ENCODE data around the gene NDUFA13. TPM values are rescaled to one million over a fixed set of nuclear protein-coding genes. Genes with fewer than 3 reads are reported as not detected.
A peak's percentile ranks its signal among the peaks of the same experiment; 100 is the strongest.

The NDUFA13 gene
- total RNA-seq, 2 experiments from 2014 or later, result 371 to 388 TPM

DNA sequence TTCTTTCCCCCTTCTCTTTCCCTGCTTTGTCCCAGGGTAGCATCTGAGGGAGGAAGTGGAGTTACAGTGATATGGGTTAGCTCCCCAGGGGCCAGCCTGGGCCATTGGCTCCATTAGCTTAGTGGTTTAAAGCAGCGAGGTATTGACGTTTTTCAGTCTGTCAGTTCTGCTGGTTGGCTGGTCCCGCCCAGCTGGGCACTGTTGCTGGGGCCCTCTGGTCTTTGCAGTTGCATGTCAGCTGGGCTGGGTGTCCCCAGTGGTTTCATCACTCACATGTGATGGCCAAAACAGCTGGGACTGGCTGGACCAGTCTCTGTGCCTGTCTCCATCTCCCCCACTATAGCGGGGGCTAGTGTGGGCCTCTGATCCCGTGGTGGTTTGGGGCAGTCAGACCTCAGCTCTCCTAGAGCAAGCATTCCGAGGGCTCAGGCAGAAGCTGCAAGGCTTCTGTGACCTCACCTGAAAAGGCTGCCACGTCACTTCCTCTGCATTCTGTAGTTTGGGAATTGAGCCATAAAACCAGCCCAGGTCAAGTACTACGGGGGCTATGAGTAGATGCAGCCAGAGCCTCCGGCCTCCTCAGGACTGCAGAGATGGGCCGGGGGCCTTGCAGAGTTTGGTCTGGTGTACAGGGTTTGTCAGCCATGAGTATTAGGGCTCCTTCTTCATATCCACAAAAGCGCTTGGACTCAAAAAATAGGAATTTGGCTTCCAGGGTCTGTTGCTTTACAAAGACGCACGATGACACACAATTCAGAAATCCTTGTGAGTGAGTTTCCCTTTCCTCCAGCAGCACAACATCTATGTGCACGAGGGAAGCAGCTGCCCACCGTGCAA, 30.6 kb upstream of the NDUFA13 start:
- Mint-ChIP-seq H3K36me3 (ENCODE audit: low read depth) (peaks cover 9% of the 10 kb centered on the region), H3K4me1 (peaks cover 46% of the 10 kb centered on the region), H3K9me3 (no peaks in the 10 kb centered on the region), H3K27me3 (no peaks in the 10 kb centered on the region), H3K27ac (peak overlapping the region; percentile 21), H3K4me3 (no peak overlapping the region)
- POLR2A ChIA-PET, result interaction anchor here (1.1 to 1.6 kb wide), 2 partner anchors 10 to 25 kb away, joined by 3 to 4 read pairs; no protein-coding TSS in a partner anchor
- CTCF ChIA-PET, result no interaction called here
- no peak for DNase-seq

DNA sequence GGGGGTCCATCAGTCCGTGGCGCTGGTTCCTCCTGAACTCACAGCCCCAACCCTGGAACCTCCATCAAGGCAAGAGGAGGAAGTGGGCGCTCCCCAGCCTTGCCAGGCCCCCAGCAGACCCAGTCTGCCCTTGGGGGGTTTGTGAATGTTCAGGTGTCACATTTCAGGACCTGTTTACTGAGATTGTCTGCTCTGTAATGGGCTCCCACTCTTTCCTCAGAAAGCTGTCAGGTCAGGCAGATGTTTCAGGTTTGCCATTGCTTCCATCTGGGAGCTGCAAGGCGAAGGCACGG, 30.1 kb upstream of the NDUFA13 start:
- ChIA-PET POLR2A (interaction anchor here (1.1 to 1.6 kb wide), 2 partner anchors 10 to 26 kb away, joined by 3 to 4 read pairs; no protein-coding TSS in a partner anchor), CTCF (no interaction called here)
- H3K27me3 Mint-ChIP-seq, result no peaks in the 10 kb centered on the region
- no peaks in the 10 kb centered on the region for H3K9me3 Mint-ChIP-seq
- peaks cover 11% of the 10 kb centered on the region for H3K36me3 Mint-ChIP-seq (ENCODE audit: low read depth)
- H3K27ac Mint-ChIP-seq, result no peak overlapping the region
- no peak for DNase-seq
- peaks cover 44% of the 10 kb centered on the region for H3K4me1 Mint-ChIP-seq
- no peak overlapping the region for H3K4me3 Mint-ChIP-seq

DNA sequence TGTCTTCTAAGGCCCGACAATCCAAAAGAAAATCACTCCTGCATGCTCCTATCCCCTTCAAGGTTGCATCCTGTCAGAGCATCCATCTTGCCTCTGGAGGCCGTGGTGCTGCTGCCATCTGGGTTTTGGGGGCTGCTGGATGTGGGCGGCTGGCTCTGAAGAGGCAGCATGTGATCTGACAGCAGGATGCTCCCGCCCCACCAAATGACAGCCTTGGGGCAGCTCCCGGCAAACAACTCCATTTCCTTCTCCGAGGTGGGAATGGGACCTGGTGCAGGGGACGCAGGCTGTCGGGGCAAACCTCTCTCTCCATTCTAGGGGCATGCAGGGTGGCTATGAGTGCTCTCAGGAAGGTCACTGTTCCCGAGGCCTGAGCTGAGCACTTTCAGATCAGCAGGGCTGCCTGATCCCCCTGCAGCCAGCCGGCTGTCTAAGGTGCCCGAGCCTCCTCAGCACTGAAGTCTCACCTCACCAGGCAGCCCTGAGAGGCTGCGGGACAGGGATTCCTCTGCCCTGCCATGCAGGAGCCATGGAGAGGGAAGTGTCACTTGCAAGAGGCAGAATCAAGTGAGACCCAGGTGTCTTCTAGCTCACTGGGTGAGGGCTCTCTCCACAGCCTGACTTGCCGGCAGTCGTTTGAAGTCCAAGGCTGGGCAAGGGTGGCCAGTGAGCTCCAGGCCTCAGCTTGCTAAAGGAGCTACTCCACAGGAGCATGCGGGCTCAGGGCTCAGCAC, 29.5 kb upstream of the NDUFA13 start:
- peaks cover 14% of the 10 kb centered on the region for H3K36me3 Mint-ChIP-seq (ENCODE audit: low read depth)
- peaks cover 41% of the 10 kb centered on the region for H3K4me1 Mint-ChIP-seq
- DNase-seq, result no peak
- H3K4me3 Mint-ChIP-seq, result no peak overlapping the region
- H3K27ac Mint-ChIP-seq, result peak overlapping the region; percentile 98
- ChIA-PET POLR2A (interaction anchor here (1.0 to 1.6 kb wide), 3 partner anchors 11 to 29 kb away, joined by 3 to 4 read pairs (median 3); partner anchors contain the start of gene TSSK6), CTCF (interaction anchor here (1.7 kb wide), 1 partner anchor 80 kb away, joined by 4 read pairs; no protein-coding TSS in a partner anchor)
- H3K9me3 Mint-ChIP-seq, result no peaks in the 10 kb centered on the region
- H3K27me3 Mint-ChIP-seq, result no peaks in the 10 kb centered on the region

DNA sequence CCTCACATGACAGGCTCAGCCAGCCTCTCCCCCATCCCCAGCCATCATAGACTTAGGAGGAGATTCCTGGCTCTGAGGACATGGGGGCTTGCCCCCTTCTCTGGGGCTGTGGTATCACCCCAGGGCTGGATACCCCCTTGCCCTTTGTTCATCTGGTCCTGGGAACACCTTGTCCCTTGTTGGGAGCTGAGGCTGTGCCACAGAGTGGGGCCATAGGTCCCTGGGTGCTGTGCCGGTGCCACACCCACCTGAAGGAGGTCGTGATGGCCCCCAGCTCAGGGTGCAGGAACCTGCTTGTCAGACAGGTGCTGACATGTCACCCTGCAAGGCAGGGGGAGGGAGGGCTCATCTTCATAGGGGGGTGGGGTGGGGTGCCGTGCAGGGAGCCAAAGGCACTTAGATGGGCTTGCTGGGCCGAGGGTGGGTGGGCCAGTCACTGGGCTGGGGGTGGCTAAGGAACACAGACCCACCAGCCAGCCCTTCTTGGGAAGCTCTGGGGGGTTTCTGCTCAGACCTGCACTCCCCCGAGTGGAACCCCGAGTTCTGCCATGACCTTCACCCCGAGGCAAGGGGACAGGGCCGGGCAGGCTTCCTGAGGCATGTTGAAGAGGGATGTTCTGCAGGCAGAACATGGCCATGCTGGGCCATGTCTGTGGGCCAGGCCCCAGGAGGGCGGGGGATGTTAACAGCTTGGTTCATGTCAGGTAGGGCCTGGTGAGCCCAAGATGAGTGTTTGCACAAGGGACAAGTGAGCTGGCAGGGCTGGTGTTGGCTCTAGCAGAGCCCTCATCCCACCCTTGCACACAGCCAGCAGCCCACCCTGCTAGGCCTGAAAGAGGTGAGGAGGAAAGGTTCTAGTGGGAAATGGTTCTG, 28.7 kb upstream of the NDUFA13 start:
- DNase-seq, result no peak
- no peak overlapping the region for H3K4me3 Mint-ChIP-seq
- POLR2A ChIA-PET, result interaction anchor here (0.8 to 4.5 kb wide), 5 partner anchors 28 to 123 kb away, joined by 3 to 79 read pairs (median 4); partner anchors contain the start of gene TSSK6
- no peaks in the 10 kb centered on the region for H3K9me3 Mint-ChIP-seq
- H3K36me3 Mint-ChIP-seq (ENCODE audit: low read depth), result peaks cover 14% of the 10 kb centered on the region
- H3K27ac Mint-ChIP-seq, result peak overlapping the region; percentile 98
- H3K27me3 Mint-ChIP-seq, result no peaks in the 10 kb centered on the region
- CTCF ChIA-PET, result interaction anchor here (0.9 to 1.7 kb wide), 2 partner anchors 9 to 80 kb away, joined by 4 read pairs; no protein-coding TSS in a partner anchor
- peaks cover 41% of the 10 kb centered on the region for H3K4me1 Mint-ChIP-seq

DNA sequence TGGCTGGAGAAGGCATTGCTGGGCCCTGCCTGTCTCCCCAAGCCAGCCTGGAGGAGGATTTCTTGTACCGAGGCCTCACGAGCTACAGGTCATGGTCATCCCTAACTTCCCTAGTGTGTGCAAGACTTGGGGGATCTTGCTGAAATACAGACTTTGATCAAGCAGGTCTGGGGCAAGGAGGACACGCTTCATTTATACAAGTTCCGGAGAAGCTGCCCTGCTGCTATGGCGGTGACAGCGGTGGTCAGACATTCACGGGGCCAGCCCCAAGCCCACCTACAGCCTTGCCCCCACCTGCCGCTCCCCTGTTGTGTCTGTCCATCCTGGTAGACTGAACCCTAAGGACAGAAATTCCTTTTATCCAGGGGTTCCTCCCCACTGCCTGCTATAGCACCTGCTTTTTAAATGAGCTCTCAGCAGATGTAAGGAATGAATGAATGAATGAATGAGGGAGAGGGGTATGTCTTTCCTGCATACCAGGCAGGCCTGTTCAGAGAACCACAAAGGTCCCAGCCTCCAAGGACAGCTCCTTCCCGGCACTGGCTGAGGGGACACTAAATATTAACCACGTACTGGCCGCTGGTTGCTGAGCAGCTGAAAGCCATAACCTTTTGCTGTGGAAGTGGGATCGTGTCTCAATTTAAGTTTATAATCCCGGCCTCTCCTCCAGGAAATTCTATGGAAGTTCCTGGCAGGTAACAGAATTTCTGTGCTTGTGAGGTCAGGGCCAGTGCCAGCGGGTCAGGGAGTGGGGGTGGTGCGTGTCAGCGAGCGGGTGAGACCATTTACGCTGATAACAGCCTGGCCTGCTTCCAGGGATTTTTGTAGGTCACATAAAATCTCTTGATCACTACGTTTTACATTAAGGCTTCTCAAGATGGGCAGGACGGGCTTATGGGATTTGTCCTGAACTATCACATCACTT, 27.8 kb upstream of the NDUFA13 start:
- peaks cover 17% of the 10 kb centered on the region for H3K36me3 Mint-ChIP-seq (ENCODE audit: low read depth)
- H3K4me3 Mint-ChIP-seq, result peak overlapping the region; percentile 65
- DNase-seq, result no peak
- CTCF ChIA-PET, result interaction anchor here (0.5 to 5.6 kb wide), 8 partner anchors 10 to 652 kb away, joined by 3 to 155 read pairs (median 4); partner anchors contain the start of gene GATAD2A
- POLR2A ChIA-PET, result interaction anchor here (0.8 to 4.5 kb wide), 14 partner anchors 8 to 296 kb away, joined by 3 to 79 read pairs (median 6); partner anchors contain the start of genes BORCS8, GATAD2A, NDUFA13 and NR2C2AP
- peaks cover 41% of the 10 kb centered on the region for H3K4me1 Mint-ChIP-seq
- no peaks in the 10 kb centered on the region for H3K9me3 Mint-ChIP-seq
- peak overlapping the region; percentile 98 for H3K27ac Mint-ChIP-seq
- H3K27me3 Mint-ChIP-seq, result no peaks in the 10 kb centered on the region

DNA sequence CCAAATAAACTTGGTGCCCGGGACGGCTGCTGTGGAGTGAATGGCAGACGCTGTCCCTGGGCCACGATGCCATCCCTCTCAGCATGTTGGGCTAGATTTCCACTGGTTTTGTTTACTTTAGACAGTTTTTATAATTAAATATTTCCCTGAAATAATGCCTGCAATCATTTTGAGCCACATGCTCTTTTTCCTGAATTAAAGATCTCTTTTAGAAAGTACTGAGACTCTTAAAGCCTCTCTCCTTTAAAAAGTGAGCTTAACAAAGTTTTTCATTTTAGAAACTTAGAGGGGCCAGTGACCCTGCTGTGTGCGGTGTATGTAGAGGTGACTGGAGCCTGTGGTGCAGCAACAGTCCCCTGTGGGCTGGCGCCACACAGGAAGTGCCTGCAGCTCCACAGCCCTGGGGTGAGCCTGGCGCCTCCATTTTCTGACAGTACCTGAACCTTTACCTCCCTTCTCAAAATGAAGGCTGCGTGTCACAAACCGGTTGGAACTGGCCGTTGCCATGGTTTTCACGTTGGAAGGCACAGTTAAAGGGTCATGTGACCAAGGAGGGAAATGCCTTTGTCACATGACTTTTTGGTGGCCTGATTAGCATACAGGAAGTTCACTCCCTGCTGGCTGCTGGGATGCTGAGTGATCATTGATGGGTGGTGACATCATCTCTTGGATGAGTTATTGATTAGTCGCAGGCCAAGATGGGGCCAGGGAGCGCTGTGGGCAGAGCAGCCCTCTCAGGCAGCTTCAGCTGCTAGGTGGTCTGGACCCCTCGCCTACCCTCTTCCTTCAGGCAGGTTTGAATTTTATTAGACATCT, 26.9 kb upstream of the NDUFA13 start:
- H3K27ac Mint-ChIP-seq, result peak overlapping the region; percentile 98
- POLR2A ChIA-PET, result interaction anchor here (0.5 to 4.5 kb wide), 23 partner anchors 9 to 569 kb away, joined by 3 to 79 read pairs (median 4); partner anchors contain the start of genes BORCS8, DDX49, GATAD2A and NDUFA13

DNA sequence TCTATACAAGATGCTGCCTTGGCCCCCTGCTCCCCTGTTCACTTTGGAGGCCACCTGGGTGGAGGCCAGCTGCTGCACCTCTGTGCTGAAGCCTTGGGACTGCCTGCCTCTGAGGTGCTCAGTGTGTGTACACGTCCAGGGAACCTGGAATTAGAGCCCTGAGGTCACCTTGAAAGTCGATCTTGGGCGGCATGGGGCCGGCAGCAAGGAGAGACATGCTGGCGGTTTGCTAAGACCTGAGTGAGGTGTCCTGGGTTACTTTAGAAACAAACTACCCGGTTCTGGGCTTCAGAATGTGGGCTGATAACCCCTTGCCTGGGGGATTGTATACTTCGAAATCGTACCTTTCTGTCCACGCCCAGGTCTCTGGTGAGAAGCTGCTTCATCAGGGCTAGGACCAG, 26.2 kb upstream of the NDUFA13 start:
- POLR2A ChIA-PET, result interaction anchor here (0.8 to 4.5 kb wide), 20 partner anchors 14 to 570 kb away, joined by 3 to 79 read pairs (median 4); partner anchors contain the start of genes BORCS8, DDX49, GATAD2A and NDUFA13
- peaks cover 27% of the 10 kb centered on the region for H3K36me3 Mint-ChIP-seq (ENCODE audit: low read depth)
- H3K9me3 Mint-ChIP-seq, result no peaks in the 10 kb centered on the region
- peak overlapping the region; percentile 98 for H3K27ac Mint-ChIP-seq
- no peak for DNase-seq
- peak overlapping the region; percentile 65 for H3K4me3 Mint-ChIP-seq
- CTCF ChIA-PET, result interaction anchor here (0.7 to 5.6 kb wide), 17 partner anchors 15 to 298 kb away, joined by 3 to 155 read pairs (median 4); partner anchors contain the start of genes BORCS8, GATAD2A, NDUFA13 and RFXANK
- no peaks in the 10 kb centered on the region for H3K27me3 Mint-ChIP-seq
- H3K4me1 Mint-ChIP-seq, result peaks cover 40% of the 10 kb centered on the region

More for the DNA sequence above, 26.9 kb upstream of the NDUFA13 start:
- DNase-seq, result peak; percentile 98
- Mint-ChIP-seq H3K36me3 (ENCODE audit: low read depth) (peaks cover 21% of the 10 kb centered on the region), H3K9me3 (no peaks in the 10 kb centered on the region), H3K4me3 (peak overlapping the region; percentile 65), H3K4me1 (peaks cover 38% of the 10 kb centered on the region), H3K27me3 (no peaks in the 10 kb centered on the region)
- CTCF ChIA-PET, result interaction anchor here (0.5 to 5.6 kb wide), 14 partner anchors 10 to 651 kb away, joined by 3 to 155 read pairs (median 4); partner anchors contain the start of genes BORCS8, GATAD2A, NDUFA13 and RFXANK

DNA sequence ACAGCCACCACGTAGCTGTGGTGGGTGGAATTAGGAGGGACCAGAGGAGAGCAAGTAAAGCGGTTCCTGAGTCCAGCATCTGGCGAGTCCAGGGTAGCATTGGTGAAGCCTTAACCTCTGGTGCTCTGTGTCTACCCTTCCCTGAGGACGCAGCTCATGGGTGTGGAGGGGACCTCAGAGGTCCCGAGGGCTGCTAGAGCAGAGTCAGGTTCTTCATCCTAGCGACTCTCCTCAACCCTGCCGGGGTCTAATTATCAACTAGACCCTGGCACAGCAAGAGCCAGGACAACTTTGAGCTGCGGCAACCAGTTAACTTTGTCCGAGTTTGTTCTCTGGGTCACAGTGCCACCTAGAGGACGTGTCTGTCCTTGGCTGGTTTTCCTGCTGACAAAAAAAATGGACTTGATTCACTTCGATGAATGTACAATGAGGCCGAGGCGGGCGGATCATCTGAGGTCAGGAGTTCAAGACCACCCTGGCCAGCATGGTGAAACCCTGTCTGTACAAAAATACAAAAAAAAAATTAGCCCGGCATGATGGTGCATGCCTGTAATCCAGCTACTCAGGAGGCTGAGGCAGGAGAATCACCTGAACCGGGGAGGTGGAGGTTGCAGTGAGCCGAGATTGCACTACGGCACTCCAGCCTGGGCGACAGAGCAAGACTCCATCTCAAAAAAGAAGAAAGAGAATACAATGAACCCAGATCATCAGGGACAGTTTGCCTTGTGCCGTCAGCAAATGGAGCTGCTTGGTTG, 25.6 kb upstream of the NDUFA13 start:
- Mint-ChIP-seq H3K27me3 (no peaks in the 10 kb centered on the region), H3K4me1 (peaks cover 38% of the 10 kb centered on the region), H3K36me3 (ENCODE audit: low read depth) (peaks cover 30% of the 10 kb centered on the region), H3K9me3 (no peaks in the 10 kb centered on the region), H3K27ac (peak overlapping the region; percentile 98), H3K4me3 (no peak overlapping the region)
- ChIA-PET CTCF (interaction anchor here (0.7 to 5.6 kb wide), 25 partner anchors 15 to 350 kb away, joined by 3 to 155 read pairs (median 3); partner anchors contain the start of genes BORCS8, GATAD2A, NDUFA13 and RFXANK), POLR2A (interaction anchor here (0.8 to 4.5 kb wide), 18 partner anchors 14 to 571 kb away, joined by 3 to 79 read pairs (median 8); partner anchors contain the start of genes BORCS8, DDX49, GATAD2A and NDUFA13)
- DNase-seq, result peak; percentile 85

DNA sequence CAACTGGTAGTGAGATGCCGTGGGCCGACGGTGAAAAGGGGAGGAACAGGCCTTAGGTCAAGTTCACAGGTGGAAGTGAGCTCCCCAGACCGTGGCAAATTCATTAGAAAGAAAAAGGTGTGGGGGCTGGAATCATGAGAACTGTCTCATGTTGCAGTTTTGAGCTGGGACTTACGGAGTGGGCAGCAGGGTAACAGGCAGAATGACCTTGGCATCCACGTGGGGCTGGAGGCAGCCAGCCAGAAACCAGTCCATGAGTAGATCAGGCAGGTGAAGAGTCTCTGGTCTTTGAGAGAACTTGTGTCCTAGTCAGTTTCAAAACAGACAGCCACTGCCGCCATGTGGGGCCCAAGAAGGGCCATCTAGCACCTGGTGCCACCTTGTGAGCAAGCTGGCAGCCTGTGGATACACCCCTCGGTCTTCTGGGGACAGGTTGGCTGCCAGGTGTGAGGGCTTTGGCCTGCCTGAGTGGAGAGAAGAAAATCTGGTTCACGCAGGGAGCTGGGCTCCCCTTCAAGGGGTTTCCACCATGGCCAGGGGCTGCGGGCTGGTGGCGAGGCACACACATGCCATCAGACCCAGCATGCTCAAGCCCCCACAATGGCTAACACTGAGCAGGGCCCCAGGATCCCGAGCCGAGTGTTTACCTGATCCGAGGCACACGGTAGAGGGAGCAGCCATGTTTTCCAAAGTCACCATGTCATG, 24.6 kb upstream of the NDUFA13 start:
- POLR2A ChIA-PET, result interaction anchor here (1.0 to 4.5 kb wide), 8 partner anchors 20 to 346 kb away, joined by 3 to 79 read pairs (median 18); partner anchors contain the start of genes BORCS8, GATAD2A and RFXANK
- no peaks in the 10 kb centered on the region for H3K27me3 Mint-ChIP-seq
- no peak overlapping the region for H3K27ac Mint-ChIP-seq

More for the DNA sequence above, 24.6 kb upstream of the NDUFA13 start:
- H3K36me3 Mint-ChIP-seq (ENCODE audit: low read depth), result peaks cover 38% of the 10 kb centered on the region
- CTCF ChIA-PET, result interaction anchor here (0.6 to 5.6 kb wide), 15 partner anchors 13 to 351 kb away, joined by 3 to 155 read pairs (median 3); partner anchors contain the start of gene GATAD2A
- peaks cover 37% of the 10 kb centered on the region for H3K4me1 Mint-ChIP-seq
- no peak overlapping the region for H3K4me3 Mint-ChIP-seq
- H3K9me3 Mint-ChIP-seq, result no peaks in the 10 kb centered on the region
- no peak for DNase-seq
